SU-DHL-6 (cell line): ENCODE data around the gene MYLK2.

Experiments
- H2AFZ ChIP-seq: fragments of 200-600 bp; sonication (generic); 2 replicates; pipeline ENCODE4 v1.6.1; 2014; ENCODE audit warnings: low read depth, mild to moderate bottlenecking, moderate library complexity, mixed read lengths, antibody characterized with exemption, low read length; ENCODE audit not compliant: severe bottlenecking
- H3F3A ChIP-seq: fragments of 200-600 bp; shearing (Covaris generic); 2 replicates; pipeline ENCODE4 v1.6.0; 2016; ENCODE audit warnings: antibody characterized with exemption, mild to moderate bottlenecking; ENCODE audit not compliant: insufficient read depth
- H3K27ac ChIP-seq: fragments of 200-600 bp; sonication (generic); 2 replicates; pipeline ENCODE4 v1.5.1; 2016; ENCODE audit warnings: low read depth, mild to moderate bottlenecking, low read length, moderate library complexity, mixed read lengths
- H3K27me3 ChIP-seq: fragments of 200-600 bp; sonication (generic), shearing (Covaris generic); 2 replicates; pipeline ENCODE4 v1.6.0; 2014; ENCODE audit warnings: mild to moderate bottlenecking, low read length
- H3K36me3 ChIP-seq: fragments of 200-600 bp; sonication (generic); 2 replicates; pipeline ENCODE4 v1.6.1; 2014; ENCODE audit warnings: mild to moderate bottlenecking, low read length, mixed read lengths
- H3K4me2 ChIP-seq: fragments of 300-600, 200-600 bp; shearing (Covaris generic), sonication (generic); 2 replicates; pipeline ENCODE4 v1.6.0; 2014; ENCODE audit warnings: low read length, low read depth, mild to moderate bottlenecking; ENCODE audit not compliant: poor library complexity, severe bottlenecking
- H3K4me3 ChIP-seq: fragments of 200-600 bp; sonication (generic); 2 replicates; pipeline ENCODE4 v1.5.1; 2014; ENCODE audit warnings: antibody characterized with exemption, low read length, mild to moderate bottlenecking, mixed read lengths; ENCODE audit not compliant: insufficient read depth, poor library complexity, severe bottlenecking
- H3K79me2 ChIP-seq: fragments of 200-600 bp; sonication (generic); 2 replicates; pipeline ENCODE4 v1.6.1; 2014; ENCODE audit warnings: mild to moderate bottlenecking, low read length, moderate library complexity; ENCODE audit not compliant: insufficient read depth
- H3K9ac ChIP-seq: fragments of 200-600 bp; sonication (generic); 2 replicates; pipeline ENCODE4 v1.7.0; 2014; ENCODE audit warnings: mild to moderate bottlenecking, low read length
- H3K9me2 ChIP-seq: fragments of 200-600 bp; sonication (generic); replicated peaks from 2 replicates; pipeline ENCODE4 v1.6.1; 2014; ENCODE audit warnings: low read length; ENCODE audit not compliant: insufficient read depth
- H3K9me3 ChIP-seq: fragments of 200-600 bp; sonication (generic); 2 replicates; pipeline ENCODE4 v1.6.1; 2014; ENCODE audit warnings: low read length, mixed read lengths; ENCODE audit not compliant: insufficient read depth
- H4K20me1 ChIP-seq: fragments of 200-600 bp; sonication (generic); 2 replicates; pipeline ENCODE4 v1.6.1; 2014; ENCODE audit warnings: low read depth, mild to moderate bottlenecking, antibody characterized with exemption, low read length, moderate library complexity, mixed read lengths
- EZH2phosphoT487 ChIP-seq: fragments of 200-600 bp; sonication (generic), shearing (Covaris generic); conservative IDR thresholded peaks from 2 replicates; pipeline ENCODE4 v1.6.1; 2018; ENCODE audit warnings: mild to moderate bottlenecking, antibody characterized with exemption, low read length, moderate library complexity, mixed read lengths
- TF ChIP-seq, protein P1 (sequence below): fragments of 200-600 bp; sonication (generic); IDR thresholded peaks from one replicate; pipeline ENCODE4 v1.5.1; 2017; ENCODE audit warnings: antibody characterized with exemption, mild to moderate bottlenecking, low read length, moderate library complexity; ENCODE audit not compliant: insufficient read depth, poor library complexity, severe bottlenecking

MYLK2 gene

DNA sequence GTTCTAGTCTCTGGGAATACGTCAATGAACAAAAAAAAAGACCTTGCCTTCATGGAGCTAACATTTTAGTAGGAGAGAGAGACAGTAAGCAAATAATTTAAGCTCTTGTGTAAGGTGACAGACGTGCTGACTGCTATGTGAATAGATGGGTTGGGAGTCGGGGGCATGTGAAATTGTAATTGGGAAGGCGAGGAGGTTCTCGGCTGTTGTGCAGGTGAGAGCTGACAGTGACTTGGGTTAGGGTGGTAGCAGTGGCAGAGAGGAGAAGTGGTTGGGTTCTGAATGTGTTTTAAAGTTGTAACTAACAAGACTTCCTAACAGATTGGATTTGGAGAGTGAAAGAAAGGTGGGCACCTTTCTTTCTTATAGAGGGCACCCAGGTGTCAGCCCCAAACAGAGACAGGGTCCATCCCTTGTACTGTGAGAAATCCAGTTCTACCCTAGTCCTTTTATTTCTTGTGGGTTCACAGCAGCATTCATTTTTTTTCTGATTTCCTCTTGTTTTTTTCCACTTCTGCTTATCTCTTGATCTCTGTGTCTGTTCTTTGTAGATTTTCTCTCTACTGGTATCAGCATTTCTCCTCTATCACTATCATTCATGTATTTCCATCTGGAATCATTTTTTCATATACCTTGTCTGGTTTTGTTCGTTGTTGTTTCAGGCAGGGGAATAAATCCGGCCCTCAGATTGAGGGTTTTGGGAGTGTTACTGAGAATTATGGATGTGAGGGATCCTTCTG lies 15.4 kb upstream of the MYLK2 start:
- H3K9me3 ChIP-seq: no peaks in the 10 kb centered on the region
- TF ChIP-seq EZH2phosphoT487: no peak
- TF ChIP-seq, protein P1, sequence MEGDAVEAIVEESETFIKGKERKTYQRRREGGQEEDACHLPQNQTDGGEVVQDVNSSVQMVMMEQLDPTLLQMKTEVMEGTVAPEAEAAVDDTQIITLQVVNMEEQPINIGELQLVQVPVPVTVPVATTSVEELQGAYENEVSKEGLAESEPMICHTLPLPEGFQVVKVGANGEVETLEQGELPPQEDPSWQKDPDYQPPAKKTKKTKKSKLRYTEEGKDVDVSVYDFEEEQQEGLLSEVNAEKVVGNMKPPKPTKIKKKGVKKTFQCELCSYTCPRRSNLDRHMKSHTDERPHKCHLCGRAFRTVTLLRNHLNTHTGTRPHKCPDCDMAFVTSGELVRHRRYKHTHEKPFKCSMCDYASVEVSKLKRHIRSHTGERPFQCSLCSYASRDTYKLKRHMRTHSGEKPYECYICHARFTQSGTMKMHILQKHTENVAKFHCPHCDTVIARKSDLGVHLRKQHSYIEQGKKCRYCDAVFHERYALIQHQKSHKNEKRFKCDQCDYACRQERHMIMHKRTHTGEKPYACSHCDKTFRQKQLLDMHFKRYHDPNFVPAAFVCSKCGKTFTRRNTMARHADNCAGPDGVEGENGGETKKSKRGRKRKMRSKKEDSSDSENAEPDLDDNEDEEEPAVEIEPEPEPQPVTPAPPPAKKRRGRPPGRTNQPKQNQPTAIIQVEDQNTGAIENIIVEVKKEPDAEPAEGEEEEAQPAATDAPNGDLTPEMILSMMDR: no peak
- H3K27ac ChIP-seq: no peak overlapping the region
- H3K4me3 ChIP-seq: no peak overlapping the region
- no peaks in the 10 kb centered on the region for H3K79me2 ChIP-seq
- H2AFZ ChIP-seq: no peak overlapping the region
- H3K4me2 ChIP-seq: no peak overlapping the region
- H3K9me2 ChIP-seq: no peaks in the 10 kb centered on the region
- peaks cover 26% of the 10 kb centered on the region for H3K36me3 ChIP-seq
- H3F3A ChIP-seq: peaks cover 23% of the 10 kb centered on the region; the same call in 1 of the 2 replicates
- no peaks in the 10 kb centered on the region for H4K20me1 ChIP-seq
- H3K27me3 ChIP-seq: no peaks in the 10 kb centered on the region
- no peak overlapping the region for H3K9ac ChIP-seq

DNA sequence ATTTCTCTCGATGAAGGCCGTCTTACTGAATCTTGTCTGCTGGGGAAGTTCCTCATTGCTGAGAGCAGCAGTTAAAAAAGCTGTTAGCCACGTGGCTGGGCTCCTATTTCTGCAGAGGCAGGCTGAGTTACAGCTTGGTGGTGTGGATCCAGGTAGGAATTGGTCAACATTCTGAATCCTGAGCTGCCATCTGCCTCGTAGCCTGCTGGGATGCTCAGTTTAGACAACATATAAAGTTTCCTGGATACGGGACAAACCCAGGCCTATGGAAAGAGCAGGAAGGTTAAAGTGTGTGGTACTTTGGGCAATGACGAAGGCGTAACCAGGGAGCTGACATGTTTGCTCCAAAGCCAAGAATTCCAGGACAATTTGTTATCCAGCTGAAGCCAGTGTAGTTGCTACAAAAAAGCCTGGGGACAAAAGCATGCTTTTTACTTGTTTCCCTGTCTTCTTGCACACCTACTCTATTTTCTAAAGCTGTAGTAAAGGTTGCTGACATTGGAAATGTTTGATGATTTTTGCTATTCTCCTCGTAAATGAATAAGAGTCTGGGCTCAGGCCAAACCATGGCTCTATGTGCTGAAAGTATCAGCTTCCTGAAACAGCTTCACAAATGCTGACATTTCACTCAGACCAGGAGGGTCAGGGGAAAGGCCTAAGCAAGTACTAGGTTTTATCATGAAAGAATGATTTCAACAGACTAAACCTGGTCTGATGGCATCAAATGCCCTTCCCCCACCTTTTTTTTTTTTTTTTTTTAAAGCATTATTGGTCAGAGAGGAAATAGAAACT lies 12.4 kb upstream of the MYLK2 start:
- Histone ChIP-seq H3F3A (peaks cover 18% of the 10 kb centered on the region; the same call in 1 of the 2 replicates), H2AFZ (no peak overlapping the region), H3K4me3 (no peak overlapping the region), H3K36me3 (no peaks in the 10 kb centered on the region), H3K9me3 (no peaks in the 10 kb centered on the region), H3K9ac (no peak overlapping the region), H3K79me2 (no peaks in the 10 kb centered on the region), H4K20me1 (no peaks in the 10 kb centered on the region), H3K9me2 (no peaks in the 10 kb centered on the region), H3K4me2 (no peak overlapping the region), H3K27ac (no peak overlapping the region), H3K27me3 (no peaks in the 10 kb centered on the region)
- TF ChIP-seq, protein P1: no peak
- no peak for TF ChIP-seq EZH2phosphoT487

DNA sequence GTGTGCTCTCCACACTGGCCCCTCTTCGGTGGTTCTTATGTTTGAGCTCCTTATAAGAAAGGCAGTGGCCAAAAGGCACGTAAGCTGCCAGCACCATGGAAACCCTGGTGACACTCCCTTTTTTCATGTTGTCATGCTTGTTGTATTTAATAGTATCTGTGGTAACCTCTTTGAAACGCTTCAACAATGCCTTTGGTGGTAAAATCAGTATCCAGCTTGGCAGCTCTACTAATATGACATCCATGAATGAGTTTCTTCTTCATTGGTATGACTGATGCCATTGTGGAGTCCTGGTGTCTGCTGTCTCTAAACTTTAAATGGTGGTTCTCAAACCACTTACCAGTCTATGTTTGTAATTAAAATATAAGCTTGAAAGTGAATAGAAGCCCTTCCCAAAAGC lies 10.7 kb upstream of the MYLK2 start:
- no peak overlapping the region for H3K4me3 ChIP-seq
- no peaks in the 10 kb centered on the region for H3K9me2 ChIP-seq
- H2AFZ ChIP-seq: no peak overlapping the region
- TF ChIP-seq, protein P1: no peak
- no peak for TF ChIP-seq EZH2phosphoT487
- H3K9ac ChIP-seq: no peak overlapping the region
- no peak overlapping the region for H3K4me2 ChIP-seq
- no peak overlapping the region for H3K27ac ChIP-seq
- H4K20me1 ChIP-seq: no peaks in the 10 kb centered on the region
- no peaks in the 10 kb centered on the region for H3K9me3 ChIP-seq
- no peaks in the 10 kb centered on the region for H3K79me2 ChIP-seq
- peaks cover 13% of the 10 kb centered on the region; the same call in 1 of the 2 replicates for H3F3A ChIP-seq
- H3K27me3 ChIP-seq: no peaks in the 10 kb centered on the region
- no peaks in the 10 kb centered on the region for H3K36me3 ChIP-seq
